Upper lobe of right lung (tissue), 1 donor: ENCODE data around the gene POU3F4. TPM values are rescaled to one million over a fixed set of nuclear protein-coding genes. Genes with fewer than 3 reads are reported as not detected.

Experiments
- ATAC-seq: fragments of 200-7000 bp; cut with Tn5 transposase; one replicate; pipeline ENCODE4 v1.9.1; 2020; ENCODE audit warnings: mild to moderate bottlenecking, moderate library complexity
- DNase-seq: peaks from one replicate; pipeline ENCODE4 v3.0.0-alpha.2; 2020
- H3K27ac ChIP-seq: fragments of 200-600 bp; one replicate; pipeline ENCODE4 v1.8.0; 2022
- H3K27me3 ChIP-seq: fragments of 200-600 bp; one replicate; pipeline ENCODE4 v1.8.0; 2022; ENCODE audit warnings: mild to moderate bottlenecking
- H3K36me3 ChIP-seq: fragments of 200-600 bp; one replicate; pipeline ENCODE4 v1.8.0; 2022
- H3K4me1 ChIP-seq: fragments of 200-600 bp; one replicate; pipeline ENCODE4 v1.8.0; 2022
- H3K4me3 ChIP-seq: fragments of 200-600 bp; one replicate; pipeline ENCODE4 v1.8.0; 2022; ENCODE audit warnings: mild to moderate bottlenecking
- H3K9me3 ChIP-seq: fragments of 200-600 bp; one replicate; pipeline ENCODE4 v1.8.0; 2022
- intact Hi-C: fragments of 100-400 bp; cut with DNase I; formaldehyde crosslinking; loops from one replicate; pipeline ENCODE4 v1.11.0; 2022
- total RNA-seq: library from RNA; stranded (reverse); fragmentation: NEBNext Ultra II Directional; extraction: Animal tissue kit (Norgen Biotek cat#: 25700); gene quantifications from one replicate; pipeline ENCODE4 v1.2.1, GENCODE V29; 2021
- TF ChIP-seq, protein P1 (sequence below): fragments of 200-600 bp; IDR thresholded peaks from one replicate; pipeline ENCODE4 v1.8.0; 2022; ENCODE audit warnings: antibody characterized with exemption
- donor health status: DM: no; HTN: yes; CAD: no; lungs with severe emphysema.

POU3F4 gene
- total RNA-seq, 1 donor from 2014 or later: not detected

DNA sequence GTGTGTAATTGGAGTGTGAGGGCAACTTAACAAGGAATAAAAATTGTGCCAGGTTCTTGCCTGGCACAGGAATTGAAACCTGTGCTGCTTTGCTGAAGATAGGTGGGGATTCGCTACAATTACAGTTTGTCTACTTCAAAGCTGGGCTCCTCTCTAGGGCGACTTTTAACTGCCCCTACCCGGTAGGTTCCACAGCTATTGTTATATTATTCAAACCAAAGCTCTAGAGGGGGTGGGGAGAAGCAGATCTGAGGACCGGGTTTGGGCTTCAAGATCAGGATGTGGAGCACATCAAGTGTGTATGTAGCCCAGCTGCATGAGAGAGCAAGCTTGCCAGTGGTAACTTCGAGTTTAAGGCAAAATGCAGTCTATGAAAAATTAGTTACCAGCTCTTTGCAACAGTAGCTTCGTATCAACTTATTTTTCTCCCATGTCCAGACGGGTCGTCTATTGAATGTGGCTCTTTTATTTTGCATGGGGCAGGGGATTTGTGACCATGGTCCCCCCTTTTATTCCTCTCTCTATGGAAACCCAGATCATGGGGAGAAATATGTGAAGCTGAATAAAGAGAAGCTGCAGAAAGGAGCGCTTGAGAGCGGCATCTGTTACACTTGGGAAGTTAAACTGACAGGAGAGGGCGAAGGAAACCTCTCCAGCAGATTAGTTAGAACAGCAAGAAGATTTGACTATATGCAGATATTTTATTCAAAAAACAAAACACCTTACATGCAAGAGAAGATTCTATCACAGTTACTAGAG, 3.2 kb upstream of the POU3F4 start:
- Histone ChIP-seq H3K27ac (no peak overlapping the region), H3K9me3 (no peaks in the 10 kb centered on the region), H3K4me3 (no peak overlapping the region), H3K36me3 (no peaks in the 10 kb centered on the region), H3K4me1 (no peaks in the 10 kb centered on the region), H3K27me3 (peaks cover 15% of the 10 kb centered on the region)
- no peak for ATAC-seq
- no peak for DNase-seq
- TF ChIP-seq, protein P1, sequence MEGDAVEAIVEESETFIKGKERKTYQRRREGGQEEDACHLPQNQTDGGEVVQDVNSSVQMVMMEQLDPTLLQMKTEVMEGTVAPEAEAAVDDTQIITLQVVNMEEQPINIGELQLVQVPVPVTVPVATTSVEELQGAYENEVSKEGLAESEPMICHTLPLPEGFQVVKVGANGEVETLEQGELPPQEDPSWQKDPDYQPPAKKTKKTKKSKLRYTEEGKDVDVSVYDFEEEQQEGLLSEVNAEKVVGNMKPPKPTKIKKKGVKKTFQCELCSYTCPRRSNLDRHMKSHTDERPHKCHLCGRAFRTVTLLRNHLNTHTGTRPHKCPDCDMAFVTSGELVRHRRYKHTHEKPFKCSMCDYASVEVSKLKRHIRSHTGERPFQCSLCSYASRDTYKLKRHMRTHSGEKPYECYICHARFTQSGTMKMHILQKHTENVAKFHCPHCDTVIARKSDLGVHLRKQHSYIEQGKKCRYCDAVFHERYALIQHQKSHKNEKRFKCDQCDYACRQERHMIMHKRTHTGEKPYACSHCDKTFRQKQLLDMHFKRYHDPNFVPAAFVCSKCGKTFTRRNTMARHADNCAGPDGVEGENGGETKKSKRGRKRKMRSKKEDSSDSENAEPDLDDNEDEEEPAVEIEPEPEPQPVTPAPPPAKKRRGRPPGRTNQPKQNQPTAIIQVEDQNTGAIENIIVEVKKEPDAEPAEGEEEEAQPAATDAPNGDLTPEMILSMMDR: no peak
- intact Hi-C loops: no loop called here

DNA sequence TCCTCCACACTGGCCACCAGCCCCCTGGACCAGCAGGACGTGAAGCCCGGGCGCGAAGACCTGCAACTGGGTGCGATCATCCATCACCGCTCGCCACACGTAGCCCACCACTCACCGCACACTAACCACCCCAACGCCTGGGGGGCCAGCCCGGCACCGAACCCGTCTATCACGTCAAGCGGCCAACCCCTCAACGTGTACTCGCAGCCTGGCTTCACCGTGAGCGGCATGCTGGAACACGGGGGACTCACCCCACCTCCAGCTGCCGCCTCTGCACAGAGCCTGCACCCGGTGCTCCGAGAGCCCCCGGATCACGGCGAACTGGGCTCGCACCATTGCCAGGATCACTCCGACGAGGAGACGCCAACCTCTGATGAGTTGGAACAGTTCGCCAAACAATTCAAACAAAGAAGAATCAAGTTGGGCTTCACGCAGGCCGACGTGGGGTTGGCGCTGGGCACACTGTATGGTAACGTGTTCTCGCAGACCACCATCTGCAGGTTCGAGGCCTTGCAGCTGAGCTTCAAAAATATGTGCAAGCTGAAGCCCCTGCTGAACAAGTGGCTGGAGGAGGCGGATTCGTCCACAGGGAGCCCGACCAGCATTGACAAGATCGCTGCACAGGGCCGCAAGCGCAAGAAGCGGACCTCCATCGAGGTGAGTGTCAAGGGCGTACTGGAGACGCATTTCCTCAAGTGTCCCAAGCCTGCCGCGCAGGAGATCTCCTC, 600 bp downstream of the POU3F4 start:
- Histone ChIP-seq H3K4me1 (no peaks in the 10 kb centered on the region), H3K27me3 (peaks cover 19% of the 10 kb centered on the region), H3K36me3 (no peaks in the 10 kb centered on the region), H3K4me3 (no peak overlapping the region), H3K9me3 (no peaks in the 10 kb centered on the region), H3K27ac (no peak overlapping the region)
- intact Hi-C loops: no loop called here
- ATAC-seq (no peak), DNase-seq (peak; percentile 38)
- TF ChIP-seq, protein P1: no peak

DNA sequence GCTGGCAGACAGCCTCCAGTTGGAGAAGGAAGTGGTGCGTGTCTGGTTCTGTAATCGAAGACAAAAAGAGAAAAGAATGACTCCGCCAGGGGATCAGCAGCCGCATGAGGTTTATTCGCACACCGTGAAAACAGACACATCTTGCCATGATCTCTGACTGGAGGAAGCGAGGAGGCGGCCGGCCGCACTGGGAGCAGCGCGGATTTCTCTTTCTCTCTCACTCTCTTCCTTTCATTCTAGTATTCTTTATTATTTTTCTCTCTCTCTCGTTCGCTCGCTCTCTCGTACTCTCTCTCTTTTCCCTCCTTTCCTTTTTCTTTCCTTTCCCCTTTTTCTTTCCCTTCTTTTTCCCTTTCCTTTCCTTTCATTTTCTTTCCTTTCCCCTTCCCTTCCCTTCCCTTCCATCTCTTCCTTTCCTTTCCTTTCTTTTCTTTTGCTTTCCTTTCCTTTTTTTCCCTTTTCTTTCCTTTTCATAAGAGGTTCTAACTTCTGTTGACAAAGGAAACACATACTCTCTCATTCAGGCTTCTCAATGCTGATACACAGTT, 1.2 kb downstream of the POU3F4 start:
- Histone ChIP-seq H3K27ac (no peak overlapping the region), H3K4me1 (no peaks in the 10 kb centered on the region), H3K36me3 (no peaks in the 10 kb centered on the region), H3K9me3 (no peaks in the 10 kb centered on the region), H3K4me3 (no peak overlapping the region), H3K27me3 (peaks cover 19% of the 10 kb centered on the region)
- TF ChIP-seq, protein P1: no peak
- DNase-seq (no peak), ATAC-seq (no peak)
- intact Hi-C loops: no loop called here

DNA sequence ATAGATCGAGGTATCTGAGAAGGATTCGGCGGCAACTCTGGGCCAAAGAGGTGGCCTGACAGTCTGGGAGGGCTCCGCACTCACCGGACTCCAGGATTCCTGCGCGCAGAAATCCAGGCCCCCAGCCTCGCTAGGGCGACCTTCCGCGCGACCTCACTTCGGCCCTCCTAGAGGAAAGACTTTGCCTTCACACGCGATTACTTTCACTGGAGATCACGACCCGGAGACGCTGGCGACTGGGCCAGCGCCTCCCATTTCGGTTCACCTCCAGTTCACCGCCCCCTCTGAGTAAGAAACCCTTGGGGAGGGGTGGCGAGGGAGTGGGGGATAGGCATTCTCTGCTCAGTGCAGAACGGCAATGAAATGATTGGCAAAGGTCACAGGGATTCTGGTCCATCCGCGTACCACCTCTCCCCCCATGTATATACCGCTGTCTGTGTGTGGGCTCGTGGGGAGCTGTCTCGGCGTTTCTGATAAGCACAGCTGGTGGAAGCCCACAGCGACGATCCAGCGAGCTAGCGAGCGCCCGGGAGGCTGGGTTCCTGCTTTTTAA, 2.5 kb downstream of the POU3F4 start:
- ATAC-seq (no peak), DNase-seq (no peak)
- H3K4me3 ChIP-seq: no peak overlapping the region

DNA sequence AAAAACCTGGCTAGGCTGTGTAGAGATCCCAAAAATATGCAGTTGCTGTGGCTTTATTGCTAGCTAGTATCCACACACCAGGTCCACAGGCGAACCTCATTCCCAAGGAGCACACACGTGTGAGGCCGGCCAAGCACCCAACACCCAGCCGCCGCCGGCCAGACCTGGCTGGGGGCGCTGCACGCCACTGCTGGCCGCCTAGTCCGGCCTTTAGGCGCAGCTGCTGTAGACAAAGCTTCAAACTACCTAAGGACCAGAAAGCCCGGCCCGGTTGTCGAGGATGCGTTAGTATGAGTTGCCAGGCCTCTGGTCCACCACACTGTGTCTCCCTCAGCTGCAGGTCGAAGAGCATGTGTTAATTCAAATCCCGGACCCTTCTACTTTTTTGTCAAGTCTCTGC, 3.1 kb downstream of the POU3F4 start:
- Histone ChIP-seq H3K9me3 (no peaks in the 10 kb centered on the region), H3K27me3 (peaks cover 19% of the 10 kb centered on the region), H3K4me1 (no peaks in the 10 kb centered on the region), H3K4me3 (no peak overlapping the region), H3K27ac (no peak overlapping the region), H3K36me3 (no peaks in the 10 kb centered on the region)
- DNase-seq (no peak), ATAC-seq (no peak)
- intact Hi-C loops: no loop called here
- TF ChIP-seq, protein P1: no peak

More for the DNA sequence above, 2.5 kb downstream of the POU3F4 start:
- TF ChIP-seq, protein P1: no peak
- intact Hi-C loops: no loop called here
- peaks cover 19% of the 10 kb centered on the region for H3K27me3 ChIP-seq
- H3K4me1 ChIP-seq: no peaks in the 10 kb centered on the region
- no peaks in the 10 kb centered on the region for H3K9me3 ChIP-seq
- H3K27ac ChIP-seq: no peak overlapping the region
- H3K36me3 ChIP-seq: no peaks in the 10 kb centered on the region
